ENCODE measurements around the gene SNX9.

SNX9 gene

GRCh38 chr6:157956171-157956730, 133.2 kb downstream of the SNX9 start:
- TF ChIP-seq EP300 (IDR thresholded peaks at IDR 0.05; ENCODE audit: borderline replicate concordance) (no peak), TCF12 (IDR thresholded peaks at IDR 0.05; ENCODE audit: low read depth) (no peak), RAD21 (IDR thresholded peaks at IDR 0.05; ENCODE audit: low read depth) (no peak), ZBTB7A (IDR thresholded peaks at IDR 0.05; ENCODE audit: low read depth) (no peak), EGR1 (IDR thresholded peaks at IDR 0.05) (no peak), NFIC (IDR thresholded peaks at IDR 0.05) (no peak), CREB1 (IDR thresholded peaks at IDR 0.05; ENCODE audit: low read depth) (no peak), FOXM1 (IDR thresholded peaks at IDR 0.05; ENCODE audit: borderline replicate concordance, low read depth) (no peak), TEAD4 (IDR thresholded peaks at IDR 0.05) (no peak), YY1 (IDR thresholded peaks at IDR 0.05; ENCODE audit: low read depth) (no peak), TAF1 (IDR thresholded peaks at IDR 0.05; ENCODE audit: low read depth) (no peak), CEBPB (IDR thresholded peaks at IDR 0.05) (no peak), REST (IDR thresholded peaks at IDR 0.05; ENCODE audit: low read depth) (no peak)
- TF ChIP-seq, protein P1, sequence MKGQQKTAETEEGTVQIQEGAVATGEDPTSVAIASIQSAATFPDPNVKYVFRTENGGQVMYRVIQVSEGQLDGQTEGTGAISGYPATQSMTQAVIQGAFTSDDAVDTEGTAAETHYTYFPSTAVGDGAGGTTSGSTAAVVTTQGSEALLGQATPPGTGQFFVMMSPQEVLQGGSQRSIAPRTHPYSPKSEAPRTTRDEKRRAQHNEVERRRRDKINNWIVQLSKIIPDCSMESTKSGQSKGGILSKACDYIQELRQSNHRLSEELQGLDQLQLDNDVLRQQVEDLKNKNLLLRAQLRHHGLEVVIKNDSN (IDR thresholded peaks at IDR 0.05): no peak
- TF ChIP-seq, protein P2, sequence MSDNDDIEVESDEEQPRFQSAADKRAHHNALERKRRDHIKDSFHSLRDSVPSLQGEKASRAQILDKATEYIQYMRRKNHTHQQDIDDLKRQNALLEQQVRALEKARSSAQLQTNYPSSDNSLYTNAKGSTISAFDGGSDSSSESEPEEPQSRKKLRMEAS (IDR thresholded peaks at IDR 0.05): no peak

- TF ChIP-seq NFIC (IDR thresholded peaks at IDR 0.05): no peak
- no peak for TF ChIP-seq YY1 (IDR thresholded peaks at IDR 0.05; ENCODE audit: low read depth)
- TF ChIP-seq FOXM1 (IDR thresholded peaks at IDR 0.05; ENCODE audit: borderline replicate concordance, low read depth): no peak
- no peak for TF ChIP-seq RAD21 (IDR thresholded peaks at IDR 0.05; ENCODE audit: low read depth)
- TF ChIP-seq, protein P1 (IDR thresholded peaks at IDR 0.05): no peak
- TF ChIP-seq TCF12 (IDR thresholded peaks at IDR 0.05; ENCODE audit: low read depth): no peak
Measured at GRCh38 chr6:157959451-157960227, 136.6 kb downstream of the SNX9 start.

- TF ChIP-seq EP300 (IDR thresholded peaks at IDR 0.05; ENCODE audit: borderline replicate concordance): no peak
- TF ChIP-seq RAD21 (IDR thresholded peaks at IDR 0.05; ENCODE audit: low read depth): no peak
- no peak for TF ChIP-seq YY1 (IDR thresholded peaks at IDR 0.05; ENCODE audit: low read depth)
- no peak for TF ChIP-seq CREB1 (IDR thresholded peaks at IDR 0.05; ENCODE audit: low read depth)
- TF ChIP-seq TEAD4 (IDR thresholded peaks at IDR 0.05): no peak
- no peak for TF ChIP-seq TCF12 (IDR thresholded peaks at IDR 0.05; ENCODE audit: low read depth)
- TF ChIP-seq ZBTB7A (IDR thresholded peaks at IDR 0.05; ENCODE audit: low read depth): no peak
- TF ChIP-seq FOXM1 (IDR thresholded peaks at IDR 0.05; ENCODE audit: borderline replicate concordance, low read depth): no peak
- no peak for TF ChIP-seq CEBPB (IDR thresholded peaks at IDR 0.05)
- no peak for TF ChIP-seq EGR1 (IDR thresholded peaks at IDR 0.05)
- TF ChIP-seq, protein P2 (IDR thresholded peaks at IDR 0.05): no peak
- no peak for TF ChIP-seq NFIC (IDR thresholded peaks at IDR 0.05)
- TF ChIP-seq, protein P1 (IDR thresholded peaks at IDR 0.05): no peak
- no peak for TF ChIP-seq REST (IDR thresholded peaks at IDR 0.05; ENCODE audit: low read depth)
- no peak for TF ChIP-seq TAF1 (IDR thresholded peaks at IDR 0.05; ENCODE audit: low read depth)
Measured at GRCh38 chr6:157961153-157961831, 138.2 kb downstream of the SNX9 start.

DNA sequence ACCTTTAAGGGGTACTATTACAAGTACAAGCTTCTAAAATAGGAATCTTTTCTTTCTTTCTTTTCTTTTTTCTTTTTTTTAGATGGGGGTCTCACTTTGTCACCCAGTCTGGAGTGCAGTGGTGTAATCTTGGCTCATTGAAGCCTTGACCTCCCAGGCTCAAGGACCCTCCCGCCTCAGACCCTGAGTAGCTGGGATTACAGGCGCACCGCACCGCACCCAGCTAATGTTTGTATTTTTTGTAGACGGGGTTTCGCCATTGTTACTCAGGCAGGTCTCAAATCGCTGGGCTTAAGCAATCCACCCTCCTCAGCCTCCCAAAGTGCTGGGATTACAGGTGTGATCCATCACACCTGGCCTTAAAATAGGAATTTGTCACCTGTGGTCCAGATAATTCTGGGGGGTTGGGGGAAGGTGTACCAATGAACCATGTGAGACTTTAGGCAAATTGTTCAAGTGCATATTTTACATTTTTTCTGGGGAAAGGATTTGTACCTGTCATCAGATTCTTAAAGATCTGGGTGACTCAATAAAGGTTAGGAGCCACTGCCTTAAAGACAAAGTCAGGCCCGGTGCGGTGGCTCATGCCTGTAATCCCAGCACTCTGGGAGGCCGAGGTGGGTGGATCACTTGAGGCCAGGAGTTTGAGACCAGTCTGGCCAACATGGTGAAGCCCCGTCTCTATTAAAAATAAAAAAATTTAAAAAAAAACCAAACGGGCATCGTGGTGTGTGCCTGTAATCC, 139.0 kb downstream of the SNX9 start:
- TF ChIP-seq CREB1 (IDR thresholded peaks at IDR 0.05; ENCODE audit: low read depth) (no peak), TEAD4 (IDR thresholded peaks at IDR 0.05) (no peak), CEBPB (IDR thresholded peaks at IDR 0.05) (no peak), YY1 (IDR thresholded peaks at IDR 0.05; ENCODE audit: low read depth) (no peak), TAF1 (IDR thresholded peaks at IDR 0.05; ENCODE audit: low read depth) (no peak), REST (IDR thresholded peaks at IDR 0.05; ENCODE audit: low read depth) (no peak), EGR1 (IDR thresholded peaks at IDR 0.05) (no peak), RAD21 (IDR thresholded peaks at IDR 0.05; ENCODE audit: low read depth) (no peak), NFIC (IDR thresholded peaks at IDR 0.05) (no peak), FOXM1 (IDR thresholded peaks at IDR 0.05; ENCODE audit: borderline replicate concordance, low read depth) (no peak), ZBTB7A (IDR thresholded peaks at IDR 0.05; ENCODE audit: low read depth) (no peak), TCF12 (IDR thresholded peaks at IDR 0.05; ENCODE audit: low read depth) (no peak), EP300 (IDR thresholded peaks at IDR 0.05; ENCODE audit: borderline replicate concordance) (no peak)
- TF ChIP-seq, protein P2 (IDR thresholded peaks at IDR 0.05): no peak
- TF ChIP-seq, protein P1 (IDR thresholded peaks at IDR 0.05): no peak

Measured in Ishikawa (cell line).